Inflammatory macrophage treated with lipopolysaccharide for 1 hour (primary cell): ENCODE measurements around the gene KLHL34.

Experiments
- DNase-seq, 2 donors: peaks; one replicate each; pipeline ENCODE4 v3.0.0-alpha.2; 2020 to 2022

Gene KLHL34

GRCh38 chrX:21658152-21658737 is at the start of gene KLHL34:
TSS of gene KLHL34 (minus strand) at chrX:21658330. CDS start at chrX:21657788, 542 bp downstream.
- no peak for DNase-seq

GRCh38 chrX:21705225-21705624 is 47.1 kb upstream of the KLHL34 start:
- no peak for DNase-seq

GRCh38 chrX:21702725-21703124 is 44.6 kb upstream of the KLHL34 start:
- DNase-seq = no peak

DNA sequence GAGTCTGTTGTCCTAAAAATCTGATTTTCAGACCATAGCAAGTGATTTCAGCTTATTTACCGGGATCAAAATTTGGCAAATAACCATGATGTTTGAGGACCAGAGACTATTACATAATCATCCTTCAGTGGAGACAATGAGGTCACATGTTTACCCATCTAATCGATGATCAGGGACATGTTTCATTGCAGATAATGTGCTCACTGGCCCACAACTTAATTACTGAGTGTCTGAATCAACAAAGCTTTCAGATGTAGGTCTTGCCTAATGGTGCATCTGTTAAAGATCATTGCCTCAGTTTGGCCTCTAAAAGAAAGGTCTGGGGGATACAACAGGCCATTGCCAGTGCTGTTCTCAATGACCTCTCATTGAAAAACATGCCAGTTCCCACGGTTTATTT is 42.8 kb upstream of the KLHL34 start:
- no peak for DNase-seq

- peak; percentile 14 to 34 for DNase-seq
Measured at GRCh38 chrX:21700275-21700674, 42.1 kb upstream of the KLHL34 start.

DNA sequence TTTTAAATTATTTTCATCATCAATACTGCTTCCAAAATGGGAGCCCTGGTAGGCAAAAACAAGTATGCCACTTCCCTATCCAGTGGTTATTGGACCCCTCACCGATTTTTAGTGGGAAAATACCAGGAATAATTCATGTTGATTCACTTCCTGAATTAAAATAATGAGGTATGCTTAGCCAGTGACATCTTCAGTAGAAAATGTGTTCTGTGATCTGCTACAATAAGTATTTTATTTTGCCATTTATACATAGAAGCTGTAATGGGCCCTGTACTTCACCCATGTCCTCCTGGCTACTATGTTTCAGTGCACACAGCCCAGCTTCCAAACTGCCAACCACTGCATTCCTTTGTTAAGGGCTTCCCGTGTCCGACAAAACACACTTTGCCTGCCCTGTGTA is 41.0 kb upstream of the KLHL34 start:
- no peak for DNase-seq

DNA sequence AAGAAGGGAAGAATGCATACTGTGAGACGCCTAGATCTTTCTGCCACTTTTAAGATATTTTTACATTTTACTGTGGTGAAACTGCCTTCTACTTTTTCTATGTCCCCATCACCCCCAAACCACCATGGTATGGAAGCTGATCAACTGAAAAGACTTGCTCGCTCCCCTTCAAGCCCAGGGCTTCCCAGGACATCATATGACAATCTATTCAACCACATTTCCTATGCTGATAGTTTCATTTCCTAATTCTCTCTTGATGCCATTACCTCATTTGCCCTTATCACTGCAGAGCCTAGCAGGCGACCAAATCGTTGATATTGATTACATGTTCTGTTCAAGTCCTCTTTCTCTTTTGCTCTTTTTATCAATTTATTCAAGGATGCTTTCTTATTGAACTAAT is 40.1 kb upstream of the KLHL34 start:
- peak; percentile 13 to 45 for DNase-seq

- no peak for DNase-seq
Measured at GRCh38 chrX:21691512-21692018, 33.4 kb upstream of the KLHL34 start.

- no peak for DNase-seq
Measured at GRCh38 chrX:21683941-21684340, 25.8 kb upstream of the KLHL34 start.

DNA sequence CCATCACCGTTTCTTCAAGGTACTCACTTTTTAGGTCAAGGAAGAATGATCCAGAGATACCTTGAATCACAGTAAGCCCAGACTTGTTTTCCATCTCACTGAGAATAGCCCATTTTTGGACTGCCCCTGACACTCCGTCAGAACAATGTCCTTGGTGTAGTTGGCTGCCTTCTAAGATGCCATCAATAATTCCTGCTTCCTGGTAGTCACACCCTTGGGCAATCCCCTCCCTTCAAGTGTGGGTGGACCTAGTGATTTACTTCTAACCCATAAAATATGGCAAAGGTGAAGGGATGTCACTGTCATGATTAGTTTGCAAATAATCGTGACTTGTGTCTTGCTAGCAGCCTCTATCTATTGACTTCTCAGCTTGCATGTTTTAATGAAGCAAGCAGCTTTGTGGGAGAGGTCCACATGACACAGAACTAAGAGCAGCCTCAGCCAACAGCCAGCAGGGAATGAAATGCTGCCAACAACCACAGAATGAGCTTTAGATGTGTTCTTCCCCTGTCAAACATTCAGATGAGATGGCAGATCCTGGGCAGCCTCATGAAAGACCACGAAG is 20.0 kb upstream of the KLHL34 start:
- no peak for DNase-seq

- DNase-seq = no peak
Measured at GRCh38 chrX:21675931-21676330, 17.8 kb upstream of the KLHL34 start.

GRCh38 chrX:21674430-21675186 is 16.5 kb upstream of the KLHL34 start:
- DNase-seq = no peak

GRCh38 chrX:21666679-21667078 is 8.5 kb upstream of the KLHL34 start:
- DNase-seq = no peak

DNA sequence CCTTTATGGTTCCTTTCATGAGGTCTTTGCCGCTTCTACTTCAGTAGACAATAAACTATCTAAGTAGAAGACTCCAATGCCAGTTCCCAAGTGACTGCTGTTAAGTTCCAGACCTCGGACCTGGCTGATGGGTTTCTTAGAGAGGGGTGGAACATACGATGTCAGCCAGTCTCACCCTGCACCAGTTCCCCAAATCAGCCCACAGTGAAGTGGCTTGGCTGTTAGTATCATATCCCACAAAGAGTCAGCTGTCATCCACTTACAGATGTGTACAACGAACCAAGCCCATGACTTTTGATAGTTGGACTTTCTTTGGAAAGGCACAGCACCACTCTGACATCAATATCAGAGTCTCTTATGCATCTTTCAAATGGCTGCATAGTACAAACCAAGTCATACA is 8.1 kb upstream of the KLHL34 start:
- DNase-seq = no peak

GRCh38 chrX:21662761-21663160 is 4.6 kb upstream of the KLHL34 start:
- DNase-seq = no peak

GRCh38 chrX:21661316-21661715 is 3.2 kb upstream of the KLHL34 start:
- no peak for DNase-seq

DNA sequence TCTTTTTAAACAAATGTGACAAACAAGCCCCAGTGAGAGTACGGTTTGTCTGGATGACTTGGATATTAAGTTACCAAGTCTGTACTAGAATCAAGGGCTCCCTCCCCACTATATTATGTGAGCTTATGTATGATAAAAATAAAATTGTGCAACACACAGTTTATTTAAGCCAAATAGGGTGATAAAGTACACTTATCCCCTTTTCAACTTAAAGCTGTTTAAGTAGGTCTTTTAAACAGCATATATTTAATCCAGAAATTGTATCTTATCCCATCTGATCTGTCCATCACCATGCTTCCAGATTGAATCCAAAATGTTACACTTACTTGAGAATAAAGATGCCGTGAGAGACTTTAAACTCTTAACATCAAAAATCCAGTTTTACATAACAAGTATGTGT is 2.0 kb upstream of the KLHL34 start:
- no peak for DNase-seq

DNA sequence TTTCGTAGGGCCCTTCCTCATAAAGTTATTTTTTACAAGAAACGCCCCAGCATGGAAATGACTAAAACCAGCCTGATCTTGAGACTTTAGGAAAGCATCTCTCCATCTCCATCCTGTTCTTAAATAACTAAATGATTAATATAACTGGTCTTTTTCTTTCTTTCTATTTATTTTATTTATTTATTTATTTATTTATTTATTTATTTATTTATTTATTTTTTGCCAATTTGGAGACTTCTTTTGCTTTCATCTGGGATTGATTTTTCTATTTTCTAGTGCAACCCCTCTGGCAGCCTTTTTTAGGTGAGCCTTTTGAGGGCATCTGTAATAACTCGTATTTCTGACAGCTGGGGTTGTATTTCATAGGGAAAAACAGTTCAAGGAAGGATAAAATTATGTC is 1.2 kb upstream of the KLHL34 start:
- DNase-seq = no peak

GRCh38 chrX:21658746-21659145 is 616 bp upstream of the KLHL34 start:
- no peak for DNase-seq

DNA sequence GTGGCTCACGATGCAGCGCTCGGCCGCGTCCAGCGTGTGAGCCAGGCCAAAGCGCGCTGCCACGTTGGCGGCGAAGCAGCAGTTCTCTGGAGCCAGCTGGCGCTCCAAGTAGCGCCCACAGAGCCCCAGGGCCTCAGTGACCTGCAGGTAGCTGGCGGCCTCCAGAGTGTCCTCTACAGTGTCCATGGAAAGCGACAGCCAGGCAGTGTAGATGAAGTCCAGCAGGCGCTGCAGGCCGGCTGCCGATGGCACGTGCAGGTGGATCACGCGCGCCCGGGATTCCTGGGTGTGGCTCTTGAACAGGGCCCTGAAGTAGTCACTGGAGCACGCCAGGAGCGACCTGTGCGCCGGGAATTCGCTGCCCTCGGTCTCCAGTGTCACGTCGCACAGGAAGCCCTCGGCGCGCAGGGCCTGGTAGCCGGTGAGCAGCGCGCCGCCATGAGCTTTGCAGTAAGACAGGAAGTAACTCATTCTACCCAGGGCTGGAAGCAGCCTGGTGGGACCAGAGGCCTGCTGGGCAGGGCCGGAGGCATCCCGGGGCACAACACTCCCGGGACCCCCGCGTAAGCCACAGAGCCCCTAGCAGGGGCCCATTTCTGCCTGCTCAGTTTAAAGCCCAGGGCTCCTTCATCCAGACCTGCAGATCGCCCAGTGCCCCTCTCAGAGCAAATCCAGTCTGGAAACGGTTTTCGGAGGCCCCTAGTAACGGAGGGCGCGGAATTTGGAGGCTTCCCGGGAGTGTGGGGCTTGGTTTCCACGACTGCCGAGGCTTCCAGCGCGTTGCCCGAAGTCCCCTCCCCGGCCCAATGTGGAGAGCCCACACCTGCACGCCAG is 595 bp downstream of the KLHL34 start:
- no peak for DNase-seq

DNA sequence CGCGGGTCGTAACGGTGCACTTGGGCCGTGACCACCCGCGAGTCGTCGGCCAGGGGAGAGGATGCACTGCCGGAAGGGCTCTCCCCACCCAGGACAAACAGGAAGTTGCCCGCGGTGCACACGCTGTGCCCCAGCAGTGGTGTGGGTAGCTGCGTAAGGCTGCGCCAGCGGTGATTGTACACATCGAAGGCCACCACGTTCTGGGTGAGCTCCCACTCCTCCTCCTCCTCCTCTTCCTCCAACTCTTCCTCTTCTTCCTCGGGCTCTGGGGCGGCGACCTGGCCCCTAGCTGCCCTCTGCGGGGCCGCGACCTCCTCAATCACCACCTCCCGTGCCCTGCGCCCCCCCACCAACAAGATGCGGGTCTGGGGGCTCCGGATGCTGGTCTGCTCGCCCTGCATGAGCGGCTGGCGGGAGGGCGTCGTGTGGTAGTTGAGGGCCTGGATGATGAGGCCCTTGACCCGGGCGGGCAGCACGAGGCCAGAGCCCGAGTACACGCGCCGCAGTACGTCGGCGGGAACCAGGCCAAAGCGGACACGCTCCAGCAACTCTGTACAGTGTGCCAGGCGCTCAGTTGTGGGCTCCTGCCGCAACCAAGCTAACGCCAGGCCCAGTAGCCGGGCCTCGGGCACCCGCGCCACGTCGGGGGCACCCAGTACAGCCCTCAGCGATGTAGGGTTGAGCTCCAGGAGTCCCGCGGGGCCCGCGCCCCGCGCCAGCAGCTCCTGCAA is 1.4 kb downstream of the KLHL34 start:
- no peak for DNase-seq

GRCh38 chrX:21655901-21656586 is 2.1 kb downstream of the KLHL34 start:
- DNase-seq = no peak
